ENCODE measurements around the gene HRCT1.
"Not testable (repeated sequence)": the region's sequence is repeated elsewhere in the genome, so short reads cannot be mapped to it uniquely, and the experiment has no call there.

Gene HRCT1

DNA sequence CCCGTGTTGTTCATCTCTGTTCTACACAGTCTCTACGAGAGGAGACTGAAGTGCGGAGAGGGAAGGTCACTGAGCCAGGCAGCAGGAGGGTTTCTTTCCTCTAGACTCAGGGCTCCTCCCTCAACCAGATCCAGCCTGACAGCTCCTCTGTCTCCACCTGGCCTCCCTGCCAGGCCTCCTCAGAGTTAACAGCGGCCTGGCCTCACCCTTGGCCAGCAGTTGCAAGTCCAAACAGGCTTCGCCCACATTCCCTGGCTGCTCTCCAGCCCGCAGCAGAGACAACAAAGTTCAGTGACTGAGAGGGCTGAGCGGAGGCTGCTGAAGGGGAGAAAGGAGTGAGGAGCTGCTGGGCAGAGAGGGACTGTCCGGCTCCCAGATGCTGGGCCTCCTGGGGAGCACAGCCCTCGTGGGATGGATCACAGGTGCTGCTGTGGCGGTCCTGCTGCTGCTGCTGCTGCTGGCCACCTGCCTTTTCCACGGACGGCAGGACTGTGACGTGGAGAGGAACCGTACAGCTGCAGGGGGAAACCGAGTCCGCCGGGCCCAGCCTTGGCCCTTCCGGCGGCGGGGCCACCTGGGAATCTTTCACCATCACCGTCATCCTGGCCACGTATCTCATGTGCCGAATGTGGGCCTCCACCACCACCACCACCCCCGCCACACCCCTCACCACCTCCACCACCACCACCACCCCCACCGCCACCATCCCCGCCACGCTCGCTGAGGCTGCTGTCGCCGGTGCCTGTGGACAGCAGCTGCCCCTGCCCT lies at the start of gene HRCT1:
TSS of gene HRCT1 (plus strand) at position 291 of the 768 bp plus-strand sequence. CDS start at position 377, 86 bp downstream.
- DNase-seq (ENCODE audit: low read depth in 2 of 2), result no peak

DNA sequence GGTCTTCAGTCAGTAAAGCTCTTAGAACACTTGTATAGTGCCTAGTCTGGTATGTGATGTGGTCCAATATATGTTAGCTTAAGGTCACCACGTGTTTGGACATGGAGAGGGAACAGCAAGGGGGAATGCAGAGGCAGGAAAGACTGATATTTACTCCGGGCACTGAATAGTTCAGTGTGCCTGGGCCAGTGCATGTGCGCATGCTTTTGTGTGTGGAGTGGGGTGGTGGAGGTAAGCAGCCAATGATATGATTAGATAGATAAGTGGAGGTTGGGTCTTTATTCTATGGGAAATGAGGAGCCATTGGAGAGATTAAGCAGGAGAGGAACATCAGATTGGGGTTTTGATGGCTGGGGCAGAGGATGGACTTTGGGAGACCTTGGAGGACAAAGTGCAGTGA lies 49.8 kb upstream of the HRCT1 start:
- no peak for DNase-seq (ENCODE audit: low read depth in 2 of 2)

- DNase-seq (ENCODE audit: low read depth in 2 of 2), result no peak
Measured at GRCh38 chr9:35856882-35857281, 49.1 kb upstream of the HRCT1 start.

DNA sequence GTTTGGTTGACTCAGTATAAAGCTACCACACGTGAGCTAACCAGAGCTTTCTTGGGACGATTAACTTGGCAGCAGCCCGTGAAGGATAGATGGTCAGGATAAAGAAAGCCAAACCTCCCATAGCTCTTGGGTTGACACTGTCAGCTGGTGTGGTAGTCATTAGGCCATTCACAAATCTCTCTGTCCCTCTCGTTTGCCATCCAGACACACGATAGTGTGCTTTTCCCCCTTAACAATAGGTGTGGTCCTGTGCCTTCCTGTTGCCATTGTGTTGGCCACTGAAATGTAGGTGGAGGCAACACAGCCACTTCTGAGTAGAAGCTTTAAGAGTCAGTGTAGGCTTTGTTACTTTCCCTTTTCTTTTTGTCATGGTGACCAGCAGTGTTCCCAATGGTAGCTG lies 47.5 kb upstream of the HRCT1 start:
- no peak for DNase-seq (ENCODE audit: low read depth in 2 of 2)

DNA sequence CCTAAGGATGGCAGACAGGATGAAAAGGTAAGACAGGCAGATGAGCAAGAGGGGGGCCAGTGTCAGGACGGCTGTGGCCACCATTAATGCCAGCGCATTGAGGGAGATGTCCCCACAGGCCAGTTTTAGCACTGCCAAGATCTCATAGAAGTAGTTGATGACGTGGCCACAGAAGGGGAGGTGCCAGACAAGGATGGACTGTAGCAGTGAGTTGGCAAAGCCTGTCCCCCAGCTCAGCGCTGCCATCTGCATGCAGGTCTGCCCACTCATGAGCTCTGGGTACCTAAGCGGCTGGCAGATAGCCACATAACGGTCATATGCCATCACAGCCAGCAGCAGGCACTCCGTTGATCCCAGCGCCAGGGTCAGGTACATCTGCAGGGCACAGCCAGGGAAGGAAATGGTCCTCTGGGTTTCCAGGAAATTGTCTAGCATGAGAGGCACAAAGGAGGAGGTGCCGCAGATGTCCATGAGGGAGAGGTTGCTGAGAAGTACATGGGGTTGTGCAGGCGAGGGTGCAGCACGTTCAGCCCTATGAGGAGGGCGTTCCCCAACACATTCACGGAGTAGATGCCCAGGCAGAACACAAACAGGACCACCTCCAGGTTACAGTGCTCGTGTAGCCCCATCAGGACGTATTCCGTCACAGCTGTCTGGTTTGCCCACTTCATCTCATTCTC lies 46.6 kb upstream of the HRCT1 start:
- peak in 1 of 2 donors; percentile 7 for DNase-seq (ENCODE audit: low read depth in 2 of 2)

GRCh38 chr9:35859990-35860339 lies 46.0 kb upstream of the HRCT1 start:
- DNase-seq (ENCODE audit: low read depth in 2 of 2), result no peak

DNA sequence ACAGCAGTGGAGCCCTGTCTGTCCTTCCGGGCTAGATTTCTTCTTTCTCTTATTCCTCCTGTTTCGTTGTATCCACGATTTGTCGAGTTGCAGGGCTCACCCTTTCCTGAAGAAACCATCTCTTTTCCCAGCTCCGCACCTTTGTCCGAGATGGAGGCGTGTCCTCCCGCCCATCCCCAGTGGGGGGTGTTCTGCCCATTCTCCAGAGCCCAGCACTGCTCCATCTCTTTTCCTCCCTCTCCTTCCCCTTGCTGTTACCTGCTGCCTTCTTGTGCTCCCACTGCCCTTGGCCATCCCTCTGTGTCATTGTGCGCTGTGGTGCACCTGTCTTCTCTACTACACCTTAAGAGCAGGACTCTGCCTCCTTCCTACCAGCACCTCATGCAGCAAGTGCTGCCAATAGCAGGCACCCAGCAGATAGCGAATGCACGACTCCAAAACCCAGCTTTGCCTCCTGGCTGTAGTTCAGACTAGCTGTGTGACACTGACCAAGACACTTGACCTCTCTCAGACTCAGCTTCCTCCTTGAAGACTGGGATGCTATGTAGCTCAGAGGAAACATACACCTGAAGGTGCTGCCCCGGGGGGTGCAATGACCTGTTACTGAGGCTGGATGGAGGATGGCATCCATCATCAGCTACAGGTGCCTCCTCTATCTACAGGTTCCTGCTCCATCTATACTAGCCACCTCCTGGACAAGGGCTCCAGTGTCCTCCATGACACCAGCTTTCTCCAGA lies 44.7 kb upstream of the HRCT1 start:
- no peak for DNase-seq (ENCODE audit: low read depth in 2 of 2)

- DNase-seq (ENCODE audit: low read depth in 2 of 2), result no peak
Measured at GRCh38 chr9:35862328-35862727, 43.7 kb upstream of the HRCT1 start.

DNA sequence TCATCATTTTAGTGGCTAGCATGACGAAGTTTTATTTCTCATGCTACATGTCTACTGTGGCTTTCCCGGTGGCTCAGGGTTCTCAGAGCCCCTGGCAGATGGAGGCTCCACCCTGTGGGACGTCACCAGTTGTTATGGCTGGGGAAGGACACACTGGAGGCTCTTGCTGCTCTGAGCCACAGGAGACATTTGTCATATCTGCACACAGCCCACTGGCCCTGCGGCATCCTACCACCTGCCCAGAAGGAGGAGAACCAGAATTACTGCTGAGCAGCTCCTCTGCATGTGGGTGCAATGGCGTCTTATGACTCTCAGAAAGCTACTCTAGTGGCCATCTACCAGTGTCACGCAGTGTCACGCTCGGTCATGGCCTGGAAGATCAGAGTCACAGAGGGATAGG lies 42.4 kb upstream of the HRCT1 start:
- DNase-seq (ENCODE audit: low read depth in 2 of 2), result no peak

GRCh38 chr9:35864695-35865255 lies 41.2 kb upstream of the HRCT1 start:
- DNase-seq (ENCODE audit: low read depth in 2 of 2), result no peak

- DNase-seq (ENCODE audit: low read depth in 2 of 2), result no peak
Measured at GRCh38 chr9:35867538-35867937, 38.5 kb upstream of the HRCT1 start.

DNA sequence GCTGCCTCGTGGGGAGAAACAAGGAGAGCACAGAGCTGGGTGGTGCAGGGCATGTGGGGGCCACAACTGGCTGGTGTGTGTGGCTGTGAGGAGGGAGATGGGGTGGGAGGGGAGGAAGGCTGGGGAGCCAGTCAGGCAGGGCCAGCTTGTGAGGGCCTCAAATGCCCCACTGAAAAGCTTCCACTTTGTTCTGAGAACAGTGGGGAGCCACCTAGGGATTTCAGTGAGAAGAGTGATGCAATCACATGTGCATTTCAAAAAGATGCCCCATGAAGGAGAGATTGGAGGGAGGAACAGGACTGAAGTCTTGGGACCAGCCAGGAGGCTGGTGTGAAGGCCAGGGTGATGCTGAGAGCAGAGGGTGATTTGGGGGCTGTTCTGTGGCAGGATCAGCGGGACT lies 37.1 kb upstream of the HRCT1 start:
- no peak for DNase-seq (ENCODE audit: low read depth in 2 of 2)

DNA sequence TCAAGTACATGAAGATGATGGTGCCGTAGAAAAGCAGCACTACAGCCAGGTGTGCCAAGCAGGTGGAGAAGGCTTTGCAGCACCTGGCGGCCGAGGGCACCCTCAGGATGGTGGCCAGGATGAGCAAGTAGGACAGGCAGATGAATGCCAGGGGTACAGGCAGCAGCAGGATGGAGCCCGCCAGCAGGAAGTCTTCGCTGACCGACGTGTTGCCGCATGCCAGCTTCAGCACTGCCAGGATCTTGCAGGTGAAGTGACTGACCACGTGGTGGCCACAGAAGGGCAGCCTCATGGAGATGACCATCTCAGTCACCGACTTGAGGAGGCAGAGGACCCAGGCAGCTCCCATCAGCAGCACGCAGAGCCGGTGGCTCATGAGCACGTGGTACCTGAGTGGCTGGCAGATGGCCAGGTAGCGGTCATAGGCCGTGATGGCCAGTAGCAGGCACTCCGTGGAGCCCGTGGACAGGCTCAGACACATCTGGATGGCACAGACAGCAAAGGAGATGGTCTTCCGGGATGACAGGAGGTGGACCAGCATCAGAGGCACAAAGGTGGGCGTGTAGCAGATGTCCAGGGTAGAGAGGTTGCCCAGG lies 36.3 kb upstream of the HRCT1 start:
- no peak for DNase-seq (ENCODE audit: low read depth in 2 of 2)

- no peak for DNase-seq (ENCODE audit: low read depth in 2 of 2)
Measured at GRCh38 chr9:35870351-35870923, 35.6 kb upstream of the HRCT1 start, which contains the start of gene OR13J1. OR13J1 (minus strand) TSS chr9:35870401; CDS start chr9:35870401, 0 bp downstream.

GRCh38 chr9:35871545-35871944 lies 34.5 kb upstream of the HRCT1 start:
- DNase-seq (ENCODE audit: low read depth in 2 of 2), result no peak

GRCh38 chr9:35872505-35872904 lies 33.5 kb upstream of the HRCT1 start:
- DNase-seq (ENCODE audit: low read depth in 2 of 2), result no peak

DNA sequence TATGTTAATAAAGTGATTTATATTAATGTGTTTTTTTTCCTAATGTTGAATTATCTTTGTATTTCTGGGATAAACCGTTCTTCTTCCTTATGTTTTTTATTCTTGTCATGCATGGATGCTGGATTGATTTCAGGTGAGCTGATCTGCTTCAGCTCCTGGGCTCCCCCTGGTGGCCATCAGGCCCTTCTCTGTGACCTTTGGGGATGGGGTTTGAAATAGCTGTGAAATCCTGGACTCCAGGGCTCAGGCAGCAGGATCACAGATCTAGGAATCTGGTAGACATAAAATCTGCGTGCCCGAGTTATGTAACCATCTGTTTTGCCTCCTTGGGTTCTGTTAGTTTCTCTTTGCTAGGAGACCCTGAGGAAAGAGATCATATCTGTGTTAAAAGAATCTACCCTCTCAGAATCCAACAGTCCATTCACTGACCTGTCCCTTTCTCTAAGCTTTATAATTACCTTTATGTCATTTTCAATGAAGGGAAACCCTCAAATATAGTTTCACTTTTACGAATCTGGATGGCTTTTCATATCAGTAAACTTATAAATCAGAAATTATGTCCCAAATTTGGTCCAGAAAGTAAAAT lies 23.6 kb upstream of the HRCT1 start:
- peak; percentile 59 to 66 for DNase-seq (ENCODE audit: low read depth in 2 of 2)

DNA sequence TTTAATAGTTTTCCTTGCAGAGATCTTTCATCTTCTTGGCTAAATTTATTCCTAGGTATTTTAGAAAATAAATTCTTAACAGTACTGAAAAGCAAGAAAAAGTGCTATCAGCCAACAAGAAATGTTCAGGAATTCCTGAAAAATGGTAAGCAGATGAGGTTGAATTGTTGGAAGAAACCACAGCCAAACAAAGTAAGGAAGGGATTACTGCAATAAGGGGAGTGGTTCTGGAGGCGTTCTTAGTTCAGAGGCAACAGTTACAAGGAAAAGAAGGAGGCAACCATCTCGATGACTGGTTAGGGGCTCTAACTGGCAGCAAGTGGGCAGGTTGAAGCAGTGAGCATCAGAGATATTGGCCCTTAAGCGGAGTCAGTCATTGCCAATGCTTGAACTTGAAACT lies 23.0 kb upstream of the HRCT1 start:
- DNase-seq (ENCODE audit: low read depth in 2 of 2), result no peak

- not testable (repeated sequence) for DNase-seq (ENCODE audit: low read depth in 2 of 2)
Measured at GRCh38 chr9:35884908-35885307, 21.1 kb upstream of the HRCT1 start.

DNA sequence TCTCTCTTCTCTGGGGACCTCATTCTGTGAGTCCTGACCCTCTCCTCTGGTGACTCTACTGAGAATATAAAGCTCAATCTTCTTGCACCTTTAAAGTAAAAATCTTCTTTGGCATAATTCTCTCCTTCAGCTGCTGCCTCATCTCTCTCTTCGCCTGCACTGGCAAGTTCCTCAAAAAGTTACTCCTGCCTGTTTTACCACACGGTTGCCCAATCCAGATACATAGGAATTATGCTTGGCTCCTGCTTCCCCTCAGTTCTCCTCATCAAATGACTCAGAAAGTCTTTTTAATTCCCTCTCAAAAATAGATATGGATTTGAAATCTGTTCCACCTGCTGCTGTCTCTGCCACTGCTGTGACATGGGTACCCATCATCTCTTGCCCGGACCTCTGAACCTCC lies 14.4 kb upstream of the HRCT1 start:
- no peak for DNase-seq (ENCODE audit: low read depth in 2 of 2)

DNA sequence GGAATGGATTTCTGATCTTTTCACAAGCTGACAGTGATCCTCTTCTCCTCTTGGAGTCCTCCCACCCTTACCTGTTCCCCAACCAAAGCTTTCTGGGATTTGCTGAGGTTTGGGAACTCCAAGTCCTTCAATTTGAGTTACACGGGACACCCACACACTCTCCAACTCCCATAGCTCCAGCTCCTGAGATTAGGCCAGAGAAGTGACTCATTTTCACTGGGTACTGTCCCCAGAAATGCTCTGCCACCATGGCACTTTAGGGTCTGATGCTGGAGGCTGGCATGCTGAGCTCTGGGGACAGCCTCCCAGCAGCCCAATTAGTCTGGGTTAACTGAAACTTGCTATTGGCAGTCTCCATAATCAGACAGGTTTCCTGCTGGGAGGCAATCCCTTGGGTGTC lies 14.0 kb upstream of the HRCT1 start:
- no peak for DNase-seq (ENCODE audit: low read depth in 2 of 2)

Measured in stimulated activated CD4-positive, alpha-beta T cell treated with anti-CD3 and anti-CD28 coated beads, Interleukin-15, amount 100 ng/mL, for 48 hours (primary cell).